Peyer's patch (tissue), 4 donors: ENCODE results near the gene TNS3.

Source experiments
- CTCF ChIP-seq, 6 experiments: fragments of 450-650 bp in 4 of 6; fragments of 200-600 bp in 2 of 6; sonication (generic) in 1 of 6; IDR thresholded peaks; one replicate each; pipeline ENCODE4 v1.5.1; 2017 to 2019; ENCODE audit warnings: antibody characterized with exemption in 6 of 6, mild to moderate bottlenecking in 3 of 6, moderate library complexity in 1 of 6
- POLR2A ChIP-seq, 2 donors: fragments of 450-650 bp; IDR thresholded peaks; one replicate each; pipeline ENCODE4 v1.5.1; 2017; ENCODE audit warnings: antibody characterized with exemption in 2 of 2, mild to moderate bottlenecking in 2 of 2, moderate library complexity in 2 of 2

DNA sequence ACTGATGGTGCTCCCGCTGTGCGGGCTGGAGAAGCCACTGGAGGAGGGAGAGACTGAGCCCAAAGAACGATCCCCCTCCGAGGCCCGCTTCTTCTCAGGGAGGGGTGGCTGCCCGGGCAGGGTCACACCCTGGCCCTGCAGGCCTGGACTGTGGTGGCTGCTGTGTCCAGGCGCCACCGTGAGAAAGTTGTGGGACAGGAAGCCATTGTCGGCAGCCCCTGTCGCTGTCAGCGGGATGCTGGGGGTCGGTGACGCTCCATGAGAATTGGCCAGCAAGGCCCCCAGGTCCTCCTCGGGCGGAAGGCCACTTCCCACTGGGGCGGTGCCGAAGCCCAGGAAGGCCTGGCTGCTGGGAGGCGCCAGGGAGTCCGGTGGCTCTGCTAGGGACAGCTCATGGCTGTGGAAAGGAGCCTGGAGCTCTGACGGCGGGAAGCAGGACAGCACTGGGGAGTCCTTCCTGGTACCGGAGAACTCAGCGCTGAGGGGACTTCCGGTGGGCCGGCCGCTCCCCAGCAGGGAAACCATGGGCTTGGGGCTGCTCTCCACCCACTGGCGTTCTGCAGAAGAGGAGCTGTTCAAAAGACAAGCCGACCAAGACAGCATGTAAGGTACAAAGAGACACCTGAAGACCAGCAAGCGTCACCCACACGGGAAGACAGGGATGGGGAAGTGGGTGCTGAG lies 278.8 kb downstream of the TNS3 start:
- TF ChIP-seq CTCF (IDR thresholded peaks at IDR 0.05) = no peak
- TF ChIP-seq POLR2A (IDR thresholded peaks at IDR 0.05) = no peak
